HG03135 (cell line): ENCODE results near the gene COL9A3.

Source experiments
- ATAC-seq: cut with Tn5 transposase; IDR thresholded peaks from one replicate; pipeline ENCODE4 v1.9.1; 2021; ENCODE audit warnings: mild to moderate bottlenecking, moderate library complexity; ENCODE audit not compliant: unreplicated experiment

The COL9A3 gene

DNA sequence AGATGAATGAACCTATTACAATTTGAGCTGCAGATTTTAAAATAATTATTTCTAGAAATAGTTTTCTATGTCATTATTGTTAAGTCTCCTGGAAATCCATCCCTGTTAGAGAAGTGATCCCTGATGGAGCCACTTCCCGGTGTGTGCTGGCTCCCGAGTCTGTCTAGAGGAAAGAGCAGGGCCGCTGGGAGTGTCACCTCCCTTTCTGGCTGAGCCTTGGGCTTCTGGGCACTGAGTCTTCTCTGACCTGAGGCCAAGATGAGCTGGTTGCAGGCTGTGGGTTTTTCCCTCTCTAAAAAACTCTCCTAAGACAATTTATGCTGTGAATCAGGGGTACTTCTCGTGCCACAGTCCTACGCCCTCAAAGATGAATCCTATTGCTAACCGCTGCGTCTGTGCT lies 73.6 kb downstream of the COL9A3 start:
- no peak for ATAC-seq
